Body of pancreas (tissue), 4 donors: Measurements from ENCODE around the gene GJB5. TPM values are rescaled to one million over a fixed set of nuclear protein-coding genes. Genes with fewer than 3 reads are reported as not detected.

ENCODE experiments used
- ATAC-seq: fragments of 150-250 bp; one replicate; pipeline ENCODE4 v1.9.1; 2016
- DNase-seq, 4 donors: peaks; one replicate each; pipeline ENCODE4 v3.0.0-alpha.2; 2019
- H3K27ac ChIP-seq, 4 donors: fragments of 200-600 bp; sonication (generic); 1 replicate in 3 of 4; 2 replicates in 1 of 4; pipeline versions ENCODE4 v1.5.1 to v1.6.1; 2016 to 2019; ENCODE audit warnings: mild to moderate bottlenecking in 1 of 4, mixed read lengths in 1 of 4, moderate library complexity in 1 of 4
- H3K27me3 ChIP-seq, 2 donors: fragments of 200-600 bp; sonication (generic); one replicate each; pipeline ENCODE4 v1.6.0; 2016; ENCODE audit warnings: mild to moderate bottlenecking in 1 of 2
- H3K36me3 ChIP-seq, 2 donors: fragments of 200-600 bp; sonication (generic); replicated peaks in 1 of 2; 2 replicates each; pipeline ENCODE4 v1.5.1; 2016; ENCODE audit warnings: low read depth in 2 of 2; ENCODE audit not compliant: insufficient read depth in 1 of 2
- H3K4me1 ChIP-seq: fragments of 200-600 bp; sonication (generic); one replicate; pipeline ENCODE4 v1.6.0; 2016
- H3K4me3 ChIP-seq, 2 donors: fragments of 200-600 bp; sonication (generic); 1 replicate in 1 of 2; 2 replicates in 1 of 2; pipeline ENCODE4 v1.5.1; 2016 to 2019
- H3K9me3 ChIP-seq, 3 donors: fragments of 200-600 bp; sonication (generic); 1 replicate in 2 of 3; 2 replicates in 1 of 3; pipeline ENCODE4 v1.5.1; 2016
- POLR2A ChIP-seq, 3 donors: fragments of 450-650 bp; IDR thresholded peaks; one replicate each; pipeline ENCODE4 v1.6.1; 2016; ENCODE audit warnings: antibody characterized with exemption in 3 of 3, mild to moderate bottlenecking in 2 of 3
- WGBS, 2 donors: methylation state at CpG; one replicate each; pipeline ENCODE4 v1.1.5; 2017; 5-methylcytosine and 5-hydroxymethylcytosine counted together
- intact Hi-C: fragments of 100-400 bp; cut with DNase I; formaldehyde crosslinking; loops from one replicate; pipeline ENCODE4 v1.15.1; 2023
- total RNA-seq, 2 donors: library from RNA; depleted of rRNA; stranded (reverse); fragments of >200 nt; gene quantifications; one replicate each; pipeline ENCODE4 v1.1.0, GENCODE V29; 2016
- TF ChIP-seq, protein P1 (sequence below), 7 experiments: fragments of 450-650 bp in 4 of 7; fragments of 200-600 bp in 3 of 7; sonication (generic) in 3 of 7; IDR thresholded peaks; one replicate each; pipeline ENCODE4 v1.5.1; 2016 to 2019; ENCODE audit warnings: antibody characterized with exemption in 7 of 7

The GJB5 gene
- total RNA-seq, 2 donors from 2014 or later = not detected

DNA sequence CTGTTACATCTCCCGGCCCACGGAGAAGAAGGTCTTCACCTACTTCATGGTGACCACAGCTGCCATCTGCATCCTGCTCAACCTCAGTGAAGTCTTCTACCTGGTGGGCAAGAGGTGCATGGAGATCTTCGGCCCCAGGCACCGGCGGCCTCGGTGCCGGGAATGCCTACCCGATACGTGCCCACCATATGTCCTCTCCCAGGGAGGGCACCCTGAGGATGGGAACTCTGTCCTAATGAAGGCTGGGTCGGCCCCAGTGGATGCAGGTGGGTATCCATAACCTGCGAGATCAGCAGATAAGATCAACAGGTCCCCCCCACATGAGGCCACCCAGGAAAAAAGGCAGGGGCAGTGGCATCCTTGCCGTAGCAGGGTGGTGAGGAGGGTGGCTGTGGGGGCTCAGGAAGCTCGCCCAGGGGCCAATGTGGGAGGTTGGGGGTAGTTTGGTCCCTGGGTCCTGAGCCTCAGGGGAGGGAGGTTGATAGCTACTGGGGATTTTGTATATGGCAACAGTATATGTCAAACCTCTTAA lies 7.0 kb downstream of the GJB5 start:
- TF ChIP-seq POLR2A (IDR thresholded peaks at IDR 0.05) = no peak
- TF ChIP-seq, protein P1, sequence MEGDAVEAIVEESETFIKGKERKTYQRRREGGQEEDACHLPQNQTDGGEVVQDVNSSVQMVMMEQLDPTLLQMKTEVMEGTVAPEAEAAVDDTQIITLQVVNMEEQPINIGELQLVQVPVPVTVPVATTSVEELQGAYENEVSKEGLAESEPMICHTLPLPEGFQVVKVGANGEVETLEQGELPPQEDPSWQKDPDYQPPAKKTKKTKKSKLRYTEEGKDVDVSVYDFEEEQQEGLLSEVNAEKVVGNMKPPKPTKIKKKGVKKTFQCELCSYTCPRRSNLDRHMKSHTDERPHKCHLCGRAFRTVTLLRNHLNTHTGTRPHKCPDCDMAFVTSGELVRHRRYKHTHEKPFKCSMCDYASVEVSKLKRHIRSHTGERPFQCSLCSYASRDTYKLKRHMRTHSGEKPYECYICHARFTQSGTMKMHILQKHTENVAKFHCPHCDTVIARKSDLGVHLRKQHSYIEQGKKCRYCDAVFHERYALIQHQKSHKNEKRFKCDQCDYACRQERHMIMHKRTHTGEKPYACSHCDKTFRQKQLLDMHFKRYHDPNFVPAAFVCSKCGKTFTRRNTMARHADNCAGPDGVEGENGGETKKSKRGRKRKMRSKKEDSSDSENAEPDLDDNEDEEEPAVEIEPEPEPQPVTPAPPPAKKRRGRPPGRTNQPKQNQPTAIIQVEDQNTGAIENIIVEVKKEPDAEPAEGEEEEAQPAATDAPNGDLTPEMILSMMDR (IDR thresholded peaks at IDR 0.05) = no peak
- Histone ChIP-seq H3K4me1 (no peaks in the 10 kb centered on the region), H3K27ac (no peak overlapping the region), H3K9me3 (no peaks in the 10 kb centered on the region), H3K36me3 (no peaks in the 10 kb centered on the region), H3K4me3 (no peak overlapping the region), H3K27me3 (no peaks in the 10 kb centered on the region)
- intact Hi-C loops = no loop called here
- WGBS, 2 donors = 83 to 100% methylated on average over 4 to 9 of the region's 13 CpGs
- ATAC-seq = no peak
- DNase-seq = no peak

DNA sequence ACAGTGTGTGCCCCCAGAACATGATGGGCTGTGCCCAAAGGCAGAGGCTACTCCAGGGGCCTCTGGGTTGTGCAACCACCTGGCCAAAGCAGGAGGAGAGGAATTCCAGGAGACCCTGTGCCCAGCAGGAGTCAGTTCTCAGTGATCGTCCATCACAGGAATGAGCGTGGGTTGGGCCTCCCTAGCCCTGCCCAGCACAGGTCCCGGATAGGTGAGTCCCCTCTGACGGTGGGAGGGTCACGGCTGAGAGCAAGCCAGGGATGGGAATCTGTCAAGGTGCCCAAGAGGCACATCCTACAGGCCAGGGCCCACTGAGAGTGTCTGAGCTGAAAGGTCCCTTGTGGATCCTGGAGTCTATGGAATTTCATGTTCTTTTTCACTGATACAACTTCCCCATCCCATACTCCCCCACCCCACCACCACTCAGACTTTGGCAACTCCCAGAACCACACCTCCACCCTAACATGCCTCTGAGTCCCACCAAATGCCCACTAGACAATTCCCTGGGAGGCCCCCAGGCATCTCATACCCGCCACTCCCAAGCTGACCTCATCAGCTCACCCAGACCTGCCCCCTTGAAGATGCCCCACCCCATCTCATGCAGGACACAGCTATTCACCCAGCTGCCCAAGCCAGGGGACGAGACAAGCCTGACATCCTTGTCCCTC lies 7.8 kb downstream of the GJB5 start:
- no peaks in the 10 kb centered on the region for H3K9me3 ChIP-seq
- no peak for DNase-seq
- intact Hi-C loops = no loop called here
- H3K36me3 ChIP-seq = no peaks in the 10 kb centered on the region
- no peak overlapping the region for H3K4me3 ChIP-seq
- no peaks in the 10 kb centered on the region for H3K27me3 ChIP-seq
- H3K27ac ChIP-seq = no peak overlapping the region
- TF ChIP-seq, protein P1 (IDR thresholded peaks at IDR 0.05) = no peak
- TF ChIP-seq POLR2A (IDR thresholded peaks at IDR 0.05) = no peak
- WGBS, 2 donors = 71 to 86% methylated on average over 5 to 7 of the region's 7 CpGs
- H3K4me1 ChIP-seq = no peaks in the 10 kb centered on the region
- no peak for ATAC-seq

DNA sequence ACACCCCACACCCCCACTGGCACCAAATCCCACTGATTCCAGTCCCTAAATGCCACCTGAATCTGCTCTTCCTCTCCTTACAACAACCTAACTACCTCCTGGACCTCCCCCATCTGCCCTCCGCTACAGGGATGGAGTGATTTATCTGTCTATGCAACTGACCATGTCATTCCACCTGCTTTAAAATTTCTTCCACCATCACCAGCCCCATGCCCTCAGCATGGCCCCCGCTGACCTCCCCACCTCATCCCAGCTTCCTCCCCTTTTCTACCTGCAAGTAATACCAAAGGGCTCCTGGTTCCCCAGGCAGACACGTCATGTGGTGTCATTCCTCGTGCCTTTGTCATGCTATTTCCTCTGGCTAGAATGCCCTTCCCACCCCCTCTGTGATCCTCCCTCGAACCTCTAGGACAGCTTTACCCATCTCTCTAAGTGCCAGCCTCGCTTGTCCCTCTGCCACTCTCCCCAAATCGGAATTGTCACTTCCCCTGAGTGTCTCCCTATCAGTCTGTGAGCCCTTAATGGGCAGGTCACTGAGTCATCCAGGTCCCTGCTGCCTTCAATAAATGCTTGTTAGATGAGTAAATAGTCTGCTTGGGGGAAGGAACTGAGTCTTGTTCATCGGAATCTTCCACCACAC lies 8.4 kb downstream of the GJB5 start:
- 44 to 56% methylated on average over 8 of the region's 8 CpGs for WGBS, 2 donors

DNA sequence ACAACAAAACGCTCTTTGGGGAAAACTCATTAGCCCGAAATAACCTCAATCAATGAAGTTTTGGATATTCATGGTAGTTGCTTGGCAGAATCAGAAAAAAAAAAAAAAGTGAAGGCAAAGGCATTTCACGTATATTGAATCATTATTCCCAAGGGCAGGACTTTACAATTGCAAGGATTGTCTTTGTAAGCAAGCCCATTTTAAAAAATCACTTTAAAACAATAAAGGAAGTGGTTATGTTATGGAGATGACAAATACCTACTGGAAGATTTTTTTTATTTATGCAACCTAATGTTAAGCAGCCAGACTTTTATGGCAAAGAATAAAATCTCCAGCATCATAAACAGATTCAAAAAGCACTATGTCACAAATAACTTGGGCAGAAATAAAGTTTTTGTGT lies 14.0 kb downstream of the GJB5 start:
- no peak for ATAC-seq
- Histone ChIP-seq H3K4me1 (no peaks in the 10 kb centered on the region), H3K36me3 (no peaks in the 10 kb centered on the region), H3K27me3 (no peaks in the 10 kb centered on the region), H3K27ac (no peak overlapping the region), H3K9me3 (no peaks in the 10 kb centered on the region), H3K4me3 (no peak overlapping the region)
- TF ChIP-seq, protein P1 (IDR thresholded peaks at IDR 0.05) = no peak
- TF ChIP-seq POLR2A (IDR thresholded peaks at IDR 0.05) = no peak
- DNase-seq = no peak
- intact Hi-C loops = no loop called here
- WGBS, 2 donors = 69 to 76% methylated on average over 3 of the region's 3 CpGs

More for the DNA sequence above, 8.4 kb downstream of the GJB5 start:
- ATAC-seq (no peak), DNase-seq (no peak)
- H3K4me3 ChIP-seq = no peak overlapping the region
- intact Hi-C loops = no loop called here
- no peaks in the 10 kb centered on the region for H3K9me3 ChIP-seq
- H3K36me3 ChIP-seq = no peaks in the 10 kb centered on the region
- H3K4me1 ChIP-seq = no peaks in the 10 kb centered on the region
- no peaks in the 10 kb centered on the region for H3K27me3 ChIP-seq
- TF ChIP-seq POLR2A (IDR thresholded peaks at IDR 0.05) = no peak
- TF ChIP-seq, protein P1 (IDR thresholded peaks at IDR 0.05) = no peak
- no peak overlapping the region for H3K27ac ChIP-seq
